Progenitor cell of endocrine pancreas (in vitro differentiated cells): ENCODE results near the gene CEP128. TPM values are rescaled to one million over a fixed set of nuclear protein-coding genes. Genes with fewer than 3 reads are reported as not detected.

ENCODE experiments used
- DNase-seq: peaks from one replicate; pipeline ENCODE4 v3.0.0; 2021; ENCODE audit warnings: low spot score; ENCODE audit not compliant: unreplicated experiment
- H3K27ac Mint-ChIP-seq: 2 replicates; pipeline ENCODE4 v1.8.0; 2021; ENCODE audit warnings: mild to moderate bottlenecking, moderate library complexity, mixed read lengths
- H3K27me3 Mint-ChIP-seq: 2 replicates; pipeline ENCODE4 v1.8.0; 2021; ENCODE audit warnings: mixed read lengths
- H3K36me3 Mint-ChIP-seq: 2 replicates; pipeline ENCODE4 v1.8.0; 2022; ENCODE audit warnings: mixed read lengths; ENCODE audit not compliant: insufficient read depth
- H3K4me1 Mint-ChIP-seq: 2 replicates; pipeline ENCODE4 v1.8.0; 2021; ENCODE audit warnings: low read depth, mixed read lengths
- H3K4me3 Mint-ChIP-seq: 2 replicates; pipeline ENCODE4 v1.8.0; 2021; ENCODE audit warnings: low read depth, mild to moderate bottlenecking, moderate library complexity, mixed read lengths
- H3K9me3 Mint-ChIP-seq: 2 replicates; pipeline ENCODE4 v1.8.0; 2021; ENCODE audit warnings: low read depth, mixed read lengths
- CTCF ChIP-seq: fragments of 200-600 bp; sonication (generic); IDR thresholded peaks from one replicate; pipeline ENCODE4 v1.5.0; 2021; ENCODE audit warnings: antibody characterized with exemption, mild to moderate bottlenecking; ENCODE audit not compliant: unreplicated experiment
- total RNA-seq: library from RNA; stranded (reverse); gene quantifications from 2 replicates; pipeline ENCODE4 v1.2.1, GENCODE V29; 2021

CEP128 gene
- total RNA-seq, 1 donor from 2014 or later = 15.9 TPM

DNA sequence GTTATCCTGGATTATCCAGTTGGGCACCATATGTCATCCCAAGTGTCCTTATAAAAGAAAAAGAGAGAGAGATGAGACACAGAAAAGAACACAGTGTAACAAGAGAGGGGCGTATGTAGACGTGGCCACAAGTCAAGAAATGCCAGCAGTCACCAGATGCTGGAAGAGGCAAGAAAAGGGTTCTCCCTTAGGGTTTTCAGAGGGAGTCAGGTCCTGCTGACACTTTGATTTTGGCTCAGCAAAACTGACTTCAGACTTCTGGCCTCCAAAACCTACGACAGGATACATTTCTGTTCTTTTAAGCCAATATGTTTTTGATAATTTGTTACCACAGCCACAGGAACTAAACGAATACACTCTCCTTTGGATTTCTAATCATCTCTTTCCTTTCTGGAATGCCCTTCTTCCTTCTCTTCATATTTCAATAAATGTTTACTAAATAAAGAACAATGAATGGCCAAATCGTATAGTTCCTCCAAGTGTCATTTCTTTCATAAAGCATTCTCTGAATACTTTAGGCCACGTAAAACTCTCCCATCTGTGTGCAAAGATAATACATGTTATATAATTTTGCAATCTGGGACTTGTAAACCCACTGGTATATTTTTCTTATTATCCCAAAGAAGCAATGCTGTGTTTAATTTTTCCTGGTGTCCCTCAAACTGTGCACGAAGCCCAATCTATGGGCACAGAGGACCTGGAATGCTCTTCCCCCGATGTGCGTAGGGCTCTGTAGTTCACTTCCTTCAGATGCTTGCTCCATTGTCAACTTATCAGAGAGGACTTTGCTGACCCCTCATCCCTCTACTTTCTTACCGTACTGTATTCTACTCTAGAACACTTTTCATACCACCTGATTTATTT is 303.6 kb downstream of the CEP128 start:
- no peaks in the 10 kb centered on the region for H3K4me1 Mint-ChIP-seq
- no peak for DNase-seq
- no peaks in the 10 kb centered on the region for H3K36me3 Mint-ChIP-seq
- H3K4me3 Mint-ChIP-seq = no peak overlapping the region
- no peak for TF ChIP-seq CTCF
- no peak overlapping the region for H3K27ac Mint-ChIP-seq
- H3K9me3 Mint-ChIP-seq = no peaks in the 10 kb centered on the region
- H3K27me3 Mint-ChIP-seq = no peaks in the 10 kb centered on the region

- H3K9me3 Mint-ChIP-seq = no peaks in the 10 kb centered on the region
- no peak overlapping the region for H3K27ac Mint-ChIP-seq
- peak; percentile 40 for TF ChIP-seq CTCF
- no peaks in the 10 kb centered on the region for H3K27me3 Mint-ChIP-seq
- no peaks in the 10 kb centered on the region for H3K4me1 Mint-ChIP-seq
- H3K4me3 Mint-ChIP-seq = no peak overlapping the region
- no peaks in the 10 kb centered on the region for H3K36me3 Mint-ChIP-seq
- DNase-seq = no peak
These were observed 305.5 kb downstream of the CEP128 start for GRCh38 chr14:80636071-80636470.

DNA sequence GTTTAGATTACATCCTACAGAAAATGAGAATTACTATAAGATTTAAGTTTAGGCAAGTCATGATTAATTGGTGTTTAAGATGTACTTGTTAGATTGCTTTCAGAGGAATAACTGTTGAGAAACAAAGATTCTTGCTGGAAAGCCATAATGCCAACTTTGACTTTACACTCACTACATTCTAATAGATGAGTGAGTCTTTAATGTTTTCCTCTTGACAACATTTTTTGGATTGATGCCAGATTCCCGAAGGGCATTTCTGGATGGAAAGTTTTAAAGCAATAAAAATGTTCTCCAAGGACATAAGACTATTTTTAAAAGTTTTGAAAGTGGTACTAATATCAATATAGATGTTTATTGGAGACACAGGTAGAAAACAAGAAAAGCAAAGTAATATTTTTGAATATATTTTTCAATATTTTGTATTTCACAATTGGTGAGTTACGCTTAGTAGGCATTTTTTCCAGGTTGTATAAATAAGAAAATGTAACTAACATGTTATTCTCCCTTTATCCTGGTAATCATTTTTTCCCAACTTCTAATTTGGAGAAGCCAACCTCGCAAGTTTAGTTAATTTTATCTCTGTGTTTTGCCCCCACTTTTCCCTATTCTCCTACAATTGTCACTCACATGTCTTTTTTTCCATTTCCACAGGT is 307.3 kb downstream of the CEP128 start:
- H3K36me3 Mint-ChIP-seq = no peaks in the 10 kb centered on the region
- no peaks in the 10 kb centered on the region for H3K4me1 Mint-ChIP-seq
- no peaks in the 10 kb centered on the region for H3K9me3 Mint-ChIP-seq
- no peak for DNase-seq
- H3K27me3 Mint-ChIP-seq = no peaks in the 10 kb centered on the region
- no peak overlapping the region for H3K4me3 Mint-ChIP-seq
- H3K27ac Mint-ChIP-seq = no peak overlapping the region
- TF ChIP-seq CTCF = no peak

DNA sequence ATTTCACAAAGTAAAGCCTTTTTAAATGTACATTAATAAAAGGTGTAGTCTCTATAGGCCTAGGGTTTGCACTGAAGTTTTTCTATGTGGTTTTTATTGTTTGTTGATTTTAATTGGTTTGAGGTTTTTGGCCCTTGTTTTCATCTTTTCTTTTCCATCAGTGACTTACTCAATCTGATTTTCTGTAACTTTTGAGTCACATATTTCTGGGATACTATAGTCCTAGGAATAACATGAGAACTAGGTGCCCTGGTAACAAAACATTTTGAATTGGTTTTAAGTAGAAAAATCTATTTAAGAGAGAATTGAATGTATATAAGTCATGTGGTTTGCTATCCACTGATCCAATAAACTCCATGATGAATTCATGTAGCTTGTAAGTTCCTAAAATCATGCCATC is 311.9 kb downstream of the CEP128 start:
- DNase-seq = no peak
- TF ChIP-seq CTCF = no peak
- Mint-ChIP-seq H3K4me3 (no peak overlapping the region), H3K27me3 (no peaks in the 10 kb centered on the region), H3K36me3 (no peaks in the 10 kb centered on the region), H3K4me1 (peaks cover 3% of the 10 kb centered on the region), H3K27ac (no peak overlapping the region), H3K9me3 (peaks cover 4% of the 10 kb centered on the region)

DNA sequence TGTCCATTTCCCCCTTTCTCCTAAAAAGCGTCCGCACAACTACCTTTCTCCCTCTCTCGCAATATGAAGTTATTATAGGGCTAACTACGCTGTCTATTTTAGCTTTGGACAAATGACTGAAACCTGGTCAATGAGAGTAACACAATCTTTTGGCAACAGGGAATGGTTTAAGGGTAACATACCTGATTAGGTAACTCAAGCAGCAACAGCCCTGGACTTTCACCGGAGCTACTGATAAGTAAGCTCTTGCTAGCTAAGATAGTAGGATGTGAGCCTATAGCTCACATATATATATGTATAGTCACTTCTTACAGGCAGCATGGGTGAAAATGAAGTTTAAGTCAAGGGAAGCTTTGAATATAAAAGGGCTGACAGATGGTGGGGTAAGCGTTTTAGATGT is 313.0 kb downstream of the CEP128 start:
- Mint-ChIP-seq H3K4me3 (no peak overlapping the region), H3K27me3 (no peaks in the 10 kb centered on the region), H3K4me1 (peaks cover 3% of the 10 kb centered on the region), H3K36me3 (no peaks in the 10 kb centered on the region), H3K27ac (no peak overlapping the region), H3K9me3 (peaks cover 8% of the 10 kb centered on the region)
- no peak for DNase-seq
- no peak for TF ChIP-seq CTCF
